ENCODE data around the gene COL4A2. TPM values are rescaled to one million over a fixed set of nuclear protein-coding genes. Genes with fewer than 3 reads are reported as not detected.
"Not testable (repeated sequence)": the region's sequence is repeated elsewhere in the genome, so short reads cannot be mapped to it uniquely, and the experiment has no call there.

The COL4A2 gene
- total RNA-seq, 1 donor from 2014 or later, result 7.6 TPM

DNA sequence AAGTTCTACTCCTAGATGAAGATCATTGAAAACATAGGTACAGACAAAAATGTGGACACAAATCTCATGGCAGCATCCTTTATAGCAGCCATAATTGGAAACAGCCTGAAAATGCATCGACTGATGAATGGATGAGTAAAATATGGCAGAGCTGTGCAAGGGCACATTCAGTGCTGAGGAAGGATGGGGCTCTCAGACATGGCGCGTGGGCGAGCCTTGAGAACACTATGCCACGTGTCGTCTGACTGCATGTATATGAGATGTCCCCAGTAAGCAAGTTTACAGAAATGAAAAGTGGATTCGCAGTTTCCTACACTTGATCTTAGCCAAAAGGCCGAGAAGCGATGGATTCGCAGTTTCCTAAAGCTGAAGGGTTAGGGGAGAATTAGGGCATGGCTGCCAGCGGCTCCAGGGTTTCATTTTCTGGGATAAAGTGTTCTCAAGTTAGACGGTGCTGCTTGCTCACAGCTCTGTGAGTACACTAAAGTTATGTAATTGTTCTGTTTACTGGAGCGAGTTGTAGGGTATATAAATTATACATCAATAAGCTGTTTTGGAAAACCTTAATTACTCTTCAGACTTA is 176.4 kb downstream of the COL4A2 start:
- FAIRE-seq, result no peak
- no peak for TF ChIP-seq CTCF (IDR thresholded peaks at IDR 0.05; ENCODE audit: insufficient read depth, low read length, severe bottlenecking)
- no peaks in the 10 kb centered on the region for H3K36me3 ChIP-seq (ENCODE audit: control insufficient read depth, insufficient read depth, low read length)

DNA sequence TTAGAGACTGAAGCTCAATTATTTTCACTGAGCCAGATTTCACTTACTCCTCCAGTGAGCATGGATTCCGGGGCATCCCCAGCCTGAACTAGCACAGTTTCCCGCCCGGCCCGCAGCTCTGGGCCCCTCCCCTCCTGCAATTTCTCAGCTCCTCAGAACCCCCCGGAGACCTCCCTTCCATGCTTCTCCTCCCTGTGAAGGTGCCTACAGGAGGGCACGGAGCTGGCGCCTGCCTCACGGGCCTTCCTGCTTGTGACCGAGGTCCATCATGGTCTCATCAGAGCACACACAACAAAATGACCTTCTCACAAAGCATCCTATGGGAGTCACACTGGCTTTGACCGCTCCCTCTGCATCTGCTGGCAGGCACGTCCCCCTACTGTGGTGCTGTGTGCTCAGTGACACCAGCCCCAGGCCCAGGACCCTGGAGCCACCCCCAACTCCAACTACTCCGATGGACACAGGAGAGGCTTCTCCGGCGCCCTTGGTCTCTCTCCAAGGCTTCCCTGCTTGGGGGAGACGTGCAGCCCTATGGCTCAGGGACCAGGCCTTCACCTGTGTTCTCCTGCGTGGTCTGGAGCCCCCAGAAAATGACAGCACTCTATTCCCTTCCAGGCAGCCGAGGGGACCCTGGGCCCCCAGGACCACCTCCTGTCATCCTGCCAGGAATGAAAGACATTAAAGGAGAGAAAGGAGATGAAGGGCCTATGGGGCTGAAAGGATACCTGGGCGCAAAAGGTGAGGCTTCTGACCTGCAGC is 177.4 kb downstream of the COL4A2 start:
- H3K27me3 ChIP-seq (ENCODE audit: control insufficient read depth, insufficient read depth, low read length), result no peaks in the 10 kb centered on the region
- TF ChIP-seq CTCF (IDR thresholded peaks at IDR 0.05; ENCODE audit: insufficient read depth, low read length, severe bottlenecking), result no peak
- DNase-seq (ENCODE audit: low read depth), result no peak
- no peaks in the 10 kb centered on the region for H3K36me3 ChIP-seq (ENCODE audit: control insufficient read depth, insufficient read depth, low read length)
- no peak for FAIRE-seq
- no peak overlapping the region for H3K4me3 ChIP-seq (ENCODE audit: low read depth, low read length)

More for the DNA sequence above, 176.4 kb downstream of the COL4A2 start:
- DNase-seq (ENCODE audit: low read depth), result no peak
- Histone ChIP-seq H3K4me3 (ENCODE audit: low read depth, low read length) (no peak overlapping the region), H3K27me3 (ENCODE audit: control insufficient read depth, insufficient read depth, low read length) (no peaks in the 10 kb centered on the region)

DNA sequence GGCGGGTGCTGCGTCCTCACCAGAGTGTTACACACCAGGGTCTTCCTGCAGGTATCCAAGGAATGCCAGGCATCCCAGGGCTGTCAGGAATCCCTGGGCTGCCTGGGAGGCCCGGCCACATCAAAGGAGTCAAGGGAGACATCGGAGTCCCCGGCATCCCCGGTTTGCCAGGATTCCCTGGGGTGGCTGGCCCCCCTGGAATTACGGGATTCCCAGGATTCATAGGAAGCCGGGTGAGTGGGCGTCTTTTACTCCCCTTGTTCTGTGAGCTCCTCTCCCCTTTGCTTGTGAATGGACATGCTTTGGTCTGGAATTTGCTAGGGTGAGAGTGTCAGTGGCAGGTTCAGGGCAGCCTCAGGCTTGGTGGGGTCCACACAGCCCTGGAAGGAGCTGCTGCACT is 178.5 kb downstream of the COL4A2 start:
- DNase-seq (ENCODE audit: low read depth) (no peak), FAIRE-seq (no peak)
- Histone ChIP-seq H3K4me3 (ENCODE audit: low read depth, low read length) (no peak overlapping the region), H3K27me3 (ENCODE audit: control insufficient read depth, insufficient read depth, low read length) (no peaks in the 10 kb centered on the region), H3K36me3 (ENCODE audit: control insufficient read depth, insufficient read depth, low read length) (no peaks in the 10 kb centered on the region)
- TF ChIP-seq CTCF (IDR thresholded peaks at IDR 0.05; ENCODE audit: insufficient read depth, low read length, severe bottlenecking), result no peak

DNA sequence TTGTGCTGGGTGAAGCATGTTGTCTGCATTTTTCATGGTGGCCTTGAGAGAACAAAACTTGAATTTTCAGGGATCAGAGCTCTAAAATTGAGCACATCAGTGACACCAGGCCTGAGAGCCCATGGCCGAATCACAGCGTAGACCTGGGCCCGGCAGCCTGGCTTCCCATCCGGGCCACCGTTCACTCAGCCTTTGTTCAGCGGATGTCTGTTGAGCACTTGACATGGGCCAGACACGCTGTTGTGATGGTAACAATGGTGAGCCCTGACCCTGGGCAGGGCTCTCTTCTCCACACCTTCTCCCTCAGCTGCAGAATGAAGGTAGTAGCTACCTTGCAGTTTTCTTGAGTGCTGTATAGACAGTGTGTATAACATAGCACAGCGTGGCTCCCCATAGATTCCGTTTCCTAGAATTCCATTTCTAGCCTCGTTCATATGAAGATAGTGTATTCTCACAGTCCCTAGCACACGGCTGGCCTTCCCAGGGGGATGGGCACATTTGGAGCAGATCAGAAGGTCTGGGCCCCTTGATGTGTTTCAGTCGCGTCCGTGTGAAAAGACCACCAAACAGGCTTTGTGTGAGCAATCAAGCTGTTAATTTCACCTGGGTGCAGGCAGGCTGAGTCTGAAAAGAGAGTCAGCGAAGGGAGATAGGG is 179.1 kb downstream of the COL4A2 start:
- DNase-seq (ENCODE audit: low read depth) (no peak), FAIRE-seq (no peak)
- H3K4me3 ChIP-seq (ENCODE audit: low read depth, low read length), result no peak overlapping the region
- no peaks in the 10 kb centered on the region for H3K27me3 ChIP-seq (ENCODE audit: control insufficient read depth, insufficient read depth, low read length)
- no peak for TF ChIP-seq CTCF (IDR thresholded peaks at IDR 0.05; ENCODE audit: insufficient read depth, low read length, severe bottlenecking)
- H3K36me3 ChIP-seq (ENCODE audit: control insufficient read depth, insufficient read depth, low read length), result no peaks in the 10 kb centered on the region

GRCh38 chr13:110486880-110487279 is 179.8 kb downstream of the COL4A2 start:
- H3K36me3 ChIP-seq (ENCODE audit: control insufficient read depth, insufficient read depth, low read length); H3K27me3 ChIP-seq (ENCODE audit: control insufficient read depth, insufficient read depth, low read length); FAIRE-seq; H3K4me3 ChIP-seq (ENCODE audit: low read depth, low read length); DNase-seq (ENCODE audit: low read depth): not testable (repeated sequence)

DNA sequence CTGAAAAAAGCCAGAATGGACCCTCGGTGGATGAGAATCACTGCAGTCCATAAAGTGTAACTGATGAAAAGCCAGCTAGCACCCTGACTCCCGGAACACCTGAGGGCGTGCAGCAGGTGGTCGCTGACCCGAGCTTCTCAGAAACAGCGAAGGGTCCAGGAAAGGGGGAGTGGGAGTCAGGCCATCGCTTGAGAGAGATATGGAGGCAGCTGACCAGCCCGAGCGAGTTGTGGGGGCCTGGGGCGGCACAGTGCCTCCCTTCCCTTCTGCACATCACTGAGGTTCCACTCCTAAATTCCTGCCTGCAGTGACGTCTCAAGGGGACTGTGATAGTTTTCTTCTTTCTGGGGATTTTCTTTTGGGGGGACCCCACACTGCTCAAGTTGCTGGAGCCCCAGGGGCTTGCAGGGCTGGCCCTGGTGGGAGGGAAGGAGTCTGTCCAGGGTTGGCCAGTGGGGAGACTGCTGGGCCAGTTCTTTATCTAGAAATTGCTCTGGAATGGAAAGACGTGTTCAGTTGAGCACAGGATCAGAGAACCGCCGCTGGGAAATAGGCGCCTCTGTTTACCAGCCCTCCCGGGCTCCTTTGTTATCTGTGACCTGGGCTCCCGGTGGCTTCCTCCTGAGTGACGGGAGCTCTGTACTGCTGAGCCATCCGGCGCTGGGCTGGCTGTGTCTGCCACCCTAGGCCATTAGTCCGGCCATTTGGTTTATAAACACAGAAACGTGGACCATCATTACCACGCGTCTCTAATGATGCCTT is 183.1 kb downstream of the COL4A2 start:
- no peak for TF ChIP-seq CTCF (IDR thresholded peaks at IDR 0.05; ENCODE audit: insufficient read depth, low read length, severe bottlenecking)
- H3K4me3 ChIP-seq (ENCODE audit: low read depth, low read length), result no peak overlapping the region
- FAIRE-seq (no peak), DNase-seq (ENCODE audit: low read depth) (no peak)
- no peaks in the 10 kb centered on the region for H3K27me3 ChIP-seq (ENCODE audit: control insufficient read depth, insufficient read depth, low read length)
- H3K36me3 ChIP-seq (ENCODE audit: control insufficient read depth, insufficient read depth, low read length), result no peaks in the 10 kb centered on the region
